ENCODE results near the gene DCP1B. TPM values are rescaled to one million over a fixed set of nuclear protein-coding genes. Genes with fewer than 3 reads are reported as not detected.
A peak's percentile ranks its signal among the peaks of the same experiment; 100 is the strongest.

The DCP1B gene
- total and polyA plus RNA-seq, 4 donors, result 3.5 to 5.5 (median 4.6) TPM

- no peak overlapping the region for H3K4me3 ChIP-seq (ENCODE audit: low read depth in 1 of 3, low read length in 3 of 3)
- H3K36me3 ChIP-seq (ENCODE audit: control insufficient read depth in 4 of 4, insufficient read depth in 3 of 4, low read depth in 1 of 4, low read length in 3 of 4), result no peaks in the 10 kb centered on the region
- peaks cover 0 to 3% (median 1%) of the 10 kb centered on the region in 4 donors for H3K4me1 ChIP-seq (ENCODE audit: control insufficient read depth in 4 of 4, insufficient read depth in 4 of 4, low read length in 3 of 4)
- peak; percentile 88 for DNase-seq (ENCODE audit: low spot score)
- H3K9ac ChIP-seq (ENCODE audit: low read depth in 1 of 2, low read length in 2 of 2), result no peak overlapping the region
- 75% methylated on average over 18 of the region's 18 CpGs for WGBS
- no peaks in the 10 kb centered on the region for H3K27me3 ChIP-seq (ENCODE audit: control insufficient read depth in 4 of 4, insufficient read depth in 4 of 4, low read length in 3 of 4)
- H3K27ac ChIP-seq (ENCODE audit: low read depth in 1 of 2, low read length in 2 of 2), result no peak overlapping the region
- TF ChIP-seq YY1 (IDR thresholded peaks at IDR 0.05) (no peak), NR2F2 (IDR thresholded peaks at IDR 0.05) (peak; percentile 27)
- no peaks in the 10 kb centered on the region for H3K9me3 ChIP-seq (ENCODE audit: control insufficient read depth in 4 of 4, low read length in 3 of 4)
These were observed 87.7 kb downstream of the DCP1B start for GRCh38 chr12:1916371-1917171.

- Histone ChIP-seq H3K36me3 (ENCODE audit: control insufficient read depth in 4 of 4, insufficient read depth in 3 of 4, low read depth in 1 of 4, low read length in 3 of 4) (no peaks in the 10 kb centered on the region), H3K9me3 (ENCODE audit: control insufficient read depth in 4 of 4, low read length in 3 of 4) (no peaks in the 10 kb centered on the region), H3K27ac (ENCODE audit: low read depth in 1 of 2, low read length in 2 of 2) (no peak overlapping the region), H3K9ac (ENCODE audit: low read depth in 1 of 2, low read length in 2 of 2) (no peak overlapping the region), H3K27me3 (ENCODE audit: control insufficient read depth in 4 of 4, insufficient read depth in 4 of 4, low read length in 3 of 4) (no peaks in the 10 kb centered on the region), H3K4me3 (ENCODE audit: low read depth in 1 of 3, low read length in 3 of 3) (no peak overlapping the region), H3K4me1 (ENCODE audit: control insufficient read depth in 4 of 4, insufficient read depth in 4 of 4, low read length in 3 of 4) (peaks cover 0 to 3% (median 1%) of the 10 kb centered on the region in 4 donors)
- peak; percentile 70 for DNase-seq (ENCODE audit: low spot score)
- WGBS, result 80% methylated on average over 18 of the region's 18 CpGs
- TF ChIP-seq YY1 (IDR thresholded peaks at IDR 0.05) (no peak), JUND (IDR thresholded peaks at IDR 0.05) (no peak), MAX (IDR thresholded peaks at IDR 0.05) (no peak), EGR1 (IDR thresholded peaks at IDR 0.05; ENCODE audit: low read depth in 2 of 2) (no peak), SP1 (IDR thresholded peaks at IDR 0.05) (no peak), REST (IDR thresholded peaks at IDR 0.05) (no peak), FOXA2 (IDR thresholded peaks at IDR 0.05) (no peak), ATF3 (IDR thresholded peaks at IDR 0.05) (no peak), NR2F2 (IDR thresholded peaks at IDR 0.05) (no peak)
These were observed 88.9 kb downstream of the DCP1B start for GRCh38 chr12:1915082-1915968.

GRCh38 chr12:1914114-1914911, 89.9 kb downstream of the DCP1B start:
- DNase-seq (ENCODE audit: low spot score), result peak; percentile 37
- Histone ChIP-seq H3K9me3 (ENCODE audit: control insufficient read depth in 4 of 4, low read length in 3 of 4) (no peaks in the 10 kb centered on the region), H3K4me1 (ENCODE audit: control insufficient read depth in 4 of 4, insufficient read depth in 4 of 4, low read length in 3 of 4) (peaks cover 0 to 3% (median 1%) of the 10 kb centered on the region in 4 donors), H3K27me3 (ENCODE audit: control insufficient read depth in 4 of 4, insufficient read depth in 4 of 4, low read length in 3 of 4) (peaks cover 0 to 3% (median 0%) of the 10 kb centered on the region in 4 donors), H3K27ac (ENCODE audit: low read depth in 1 of 2, low read length in 2 of 2) (no peak overlapping the region), H3K4me3 (ENCODE audit: low read depth in 1 of 3, low read length in 3 of 3) (no peak overlapping the region), H3K36me3 (ENCODE audit: control insufficient read depth in 4 of 4, insufficient read depth in 3 of 4, low read depth in 1 of 4, low read length in 3 of 4) (no peaks in the 10 kb centered on the region), H3K9ac (ENCODE audit: low read depth in 1 of 2, low read length in 2 of 2) (no peak overlapping the region)
- WGBS, result 88% methylated on average over 17 of the region's 17 CpGs
- no peak for TF ChIP-seq FOXA2 (IDR thresholded peaks at IDR 0.05)
- no peak for TF ChIP-seq REST (IDR thresholded peaks at IDR 0.05)
- TF ChIP-seq NR2F2 (IDR thresholded peaks at IDR 0.05), result no peak
- no peak for TF ChIP-seq ZBTB33 (IDR thresholded peaks at IDR 0.05)
- TF ChIP-seq TAF1 (conservative IDR thresholded peaks at IDR 0.05), result no peak
- TF ChIP-seq ATF3 (IDR thresholded peaks at IDR 0.05), result no peak
- TF ChIP-seq EGR1 (IDR thresholded peaks at IDR 0.05; ENCODE audit: low read depth in 2 of 2), result no peak
